22Rv1 (cell line): ENCODE data around the gene SERPINI1.

Experiments
- ZFX ChIP-seq: fragments of 450-650 bp; IDR thresholded peaks from 2 replicates; pipeline ENCODE4 v1.6.1; 2017; ENCODE audit warnings: antibody characterized with exemption, borderline replicate concordance
- TF ChIP-seq, protein P1 (sequence below): fragments of 450-650 bp; IDR thresholded peaks from 2 replicates; pipeline ENCODE4 v1.5.1; 2017; ENCODE audit warnings: mild to moderate bottlenecking

DNA sequence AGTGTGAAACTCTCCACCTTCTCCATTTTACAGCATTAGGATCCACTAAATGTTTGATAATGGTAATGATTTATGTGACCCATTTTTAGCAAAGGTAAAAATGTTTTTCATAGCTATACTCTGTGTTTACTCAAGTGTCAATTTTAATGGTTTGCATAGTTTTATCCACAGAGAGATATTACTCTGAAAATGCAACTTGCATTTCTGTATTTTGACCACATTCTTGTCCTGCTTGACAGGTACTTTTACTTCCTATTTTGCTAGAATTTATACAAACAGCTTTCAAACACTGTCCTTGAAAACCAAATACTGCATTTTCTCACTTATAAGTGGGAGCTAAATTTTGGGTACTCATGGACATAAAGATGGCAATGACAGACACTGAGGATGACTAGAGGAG lies 62.9 kb downstream of the SERPINI1 start:
- TF ChIP-seq, protein P1, sequence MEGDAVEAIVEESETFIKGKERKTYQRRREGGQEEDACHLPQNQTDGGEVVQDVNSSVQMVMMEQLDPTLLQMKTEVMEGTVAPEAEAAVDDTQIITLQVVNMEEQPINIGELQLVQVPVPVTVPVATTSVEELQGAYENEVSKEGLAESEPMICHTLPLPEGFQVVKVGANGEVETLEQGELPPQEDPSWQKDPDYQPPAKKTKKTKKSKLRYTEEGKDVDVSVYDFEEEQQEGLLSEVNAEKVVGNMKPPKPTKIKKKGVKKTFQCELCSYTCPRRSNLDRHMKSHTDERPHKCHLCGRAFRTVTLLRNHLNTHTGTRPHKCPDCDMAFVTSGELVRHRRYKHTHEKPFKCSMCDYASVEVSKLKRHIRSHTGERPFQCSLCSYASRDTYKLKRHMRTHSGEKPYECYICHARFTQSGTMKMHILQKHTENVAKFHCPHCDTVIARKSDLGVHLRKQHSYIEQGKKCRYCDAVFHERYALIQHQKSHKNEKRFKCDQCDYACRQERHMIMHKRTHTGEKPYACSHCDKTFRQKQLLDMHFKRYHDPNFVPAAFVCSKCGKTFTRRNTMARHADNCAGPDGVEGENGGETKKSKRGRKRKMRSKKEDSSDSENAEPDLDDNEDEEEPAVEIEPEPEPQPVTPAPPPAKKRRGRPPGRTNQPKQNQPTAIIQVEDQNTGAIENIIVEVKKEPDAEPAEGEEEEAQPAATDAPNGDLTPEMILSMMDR, result no peak
- TF ChIP-seq ZFX, result no peak
